Measurements from ENCODE around the gene CDC42BPA.

CDC42BPA gene

GRCh38 chr1:227032396-227032795, 285.9 kb downstream of the CDC42BPA start:
- DNase-seq (ENCODE audit: extremely low spot score) = no peak
- ChIA-PET CTCF (interaction anchor here (0.5 to 0.7 kb wide), 3 partner anchors 18 to 1814 kb away, joined by 3 to 11 read pairs (median 3); no protein-coding TSS in a partner anchor), POLR2A (no interaction called here)
- no peak for TF ChIP-seq HDGF (IDR thresholded peaks at IDR 0.05; ENCODE audit: borderline replicate concordance)
- no peak for TF ChIP-seq ELF4 (IDR thresholded peaks at IDR 0.05)
- no peak for TF ChIP-seq FOXK2 (IDR thresholded peaks at IDR 0.05)
- no peak for TF ChIP-seq SUZ12 (IDR thresholded peaks at IDR 0.05)
- TF ChIP-seq BHLHE40 (IDR thresholded peaks at IDR 0.05; ENCODE audit: borderline replicate concordance) = no peak
- no peak for TF ChIP-seq CTBP1 (IDR thresholded peaks at IDR 0.05; ENCODE audit: borderline replicate concordance)
- no peak for TF ChIP-seq ZNF384 (IDR thresholded peaks at IDR 0.05)
- TF ChIP-seq TARDBP (IDR thresholded peaks at IDR 0.05) = no peak
- TF ChIP-seq FOXM1 (IDR thresholded peaks at IDR 0.05; ENCODE audit: borderline replicate concordance) = no peak
- TF ChIP-seq LEF1 (IDR thresholded peaks at IDR 0.05; ENCODE audit: borderline replicate concordance) = no peak
- no peak for TF ChIP-seq L3MBTL2 (conservative IDR thresholded peaks at IDR 0.05)
- TF ChIP-seq FOXA1 (IDR thresholded peaks at IDR 0.05) = no peak
- TF ChIP-seq SP1 (IDR thresholded peaks at IDR 0.05) = no peak
- TF ChIP-seq ARNT (IDR thresholded peaks at IDR 0.05) = no peak
- no peak for TF ChIP-seq PKNOX1 (IDR thresholded peaks at IDR 0.05)
- TF ChIP-seq NFRKB (IDR thresholded peaks at IDR 0.05) = no peak

- DNase-seq (ENCODE audit: extremely low spot score) = no peak
- TF ChIP-seq ZNF384 (IDR thresholded peaks at IDR 0.05) = no peak
- TF ChIP-seq FOXA1 (IDR thresholded peaks at IDR 0.05) = no peak
- TF ChIP-seq HDGF (IDR thresholded peaks at IDR 0.05; ENCODE audit: borderline replicate concordance) = no peak
- no peak for TF ChIP-seq SUZ12 (IDR thresholded peaks at IDR 0.05)
- TF ChIP-seq CTBP1 (IDR thresholded peaks at IDR 0.05; ENCODE audit: borderline replicate concordance) = no peak
- no peak for TF ChIP-seq FOXM1 (IDR thresholded peaks at IDR 0.05; ENCODE audit: borderline replicate concordance)
- no peak for TF ChIP-seq PKNOX1 (IDR thresholded peaks at IDR 0.05)
- no peak for TF ChIP-seq L3MBTL2 (conservative IDR thresholded peaks at IDR 0.05)
- no peak for TF ChIP-seq FOXK2 (IDR thresholded peaks at IDR 0.05)
- TF ChIP-seq TARDBP (IDR thresholded peaks at IDR 0.05) = no peak
- TF ChIP-seq BHLHE40 (IDR thresholded peaks at IDR 0.05; ENCODE audit: borderline replicate concordance) = no peak
- TF ChIP-seq LEF1 (IDR thresholded peaks at IDR 0.05; ENCODE audit: borderline replicate concordance) = no peak
- TF ChIP-seq ARNT (IDR thresholded peaks at IDR 0.05) = no peak
- no peak; the same call in 1 of the 2 replicates for TF ChIP-seq ELF4 (IDR thresholded peaks at IDR 0.05)
- no peak for TF ChIP-seq NFRKB (IDR thresholded peaks at IDR 0.05)
- TF ChIP-seq SP1 (IDR thresholded peaks at IDR 0.05) = no peak
- POLR2A ChIA-PET = no interaction called here
- CTCF ChIA-PET = no interaction called here
These were observed 301.3 kb downstream of the CDC42BPA start for GRCh38 chr1:227016990-227017389.

GRCh38 chr1:227010645-227011044, 307.6 kb downstream of the CDC42BPA start:
- POLR2A ChIA-PET = no interaction called here
- DNase-seq (ENCODE audit: extremely low spot score) = no peak
- CTCF ChIA-PET = no interaction called here
- TF ChIP-seq ZNF384 (IDR thresholded peaks at IDR 0.05) = no peak
- TF ChIP-seq LEF1 (IDR thresholded peaks at IDR 0.05; ENCODE audit: borderline replicate concordance) = no peak
- TF ChIP-seq FOXM1 (IDR thresholded peaks at IDR 0.05; ENCODE audit: borderline replicate concordance) = no peak
- TF ChIP-seq FOXK2 (IDR thresholded peaks at IDR 0.05) = no peak
- no peak for TF ChIP-seq SUZ12 (IDR thresholded peaks at IDR 0.05)
- TF ChIP-seq BHLHE40 (IDR thresholded peaks at IDR 0.05; ENCODE audit: borderline replicate concordance) = no peak
- no peak for TF ChIP-seq HDGF (IDR thresholded peaks at IDR 0.05; ENCODE audit: borderline replicate concordance)
- no peak for TF ChIP-seq CTBP1 (IDR thresholded peaks at IDR 0.05; ENCODE audit: borderline replicate concordance)
- TF ChIP-seq ELF4 (IDR thresholded peaks at IDR 0.05) = no peak
- TF ChIP-seq SP1 (IDR thresholded peaks at IDR 0.05) = no peak
- TF ChIP-seq ARNT (IDR thresholded peaks at IDR 0.05) = no peak
- TF ChIP-seq PKNOX1 (IDR thresholded peaks at IDR 0.05) = no peak

- DNase-seq (ENCODE audit: extremely low spot score) = no peak
- TF ChIP-seq LEF1 (IDR thresholded peaks at IDR 0.05; ENCODE audit: borderline replicate concordance) = no peak
- no peak for TF ChIP-seq FOXK2 (IDR thresholded peaks at IDR 0.05)
- TF ChIP-seq FOXA1 (IDR thresholded peaks at IDR 0.05) = no peak
- TF ChIP-seq ELF4 (IDR thresholded peaks at IDR 0.05) = no peak
- TF ChIP-seq HDGF (IDR thresholded peaks at IDR 0.05; ENCODE audit: borderline replicate concordance) = no peak
- TF ChIP-seq ZNF384 (IDR thresholded peaks at IDR 0.05) = no peak
- TF ChIP-seq SUZ12 (IDR thresholded peaks at IDR 0.05) = no peak
- no peak for TF ChIP-seq L3MBTL2 (conservative IDR thresholded peaks at IDR 0.05)
- TF ChIP-seq NFRKB (IDR thresholded peaks at IDR 0.05) = no peak
- TF ChIP-seq PKNOX1 (IDR thresholded peaks at IDR 0.05) = no peak
- no peak for TF ChIP-seq BHLHE40 (IDR thresholded peaks at IDR 0.05; ENCODE audit: borderline replicate concordance)
- no peak for TF ChIP-seq CTBP1 (IDR thresholded peaks at IDR 0.05; ENCODE audit: borderline replicate concordance)
- TF ChIP-seq SP1 (IDR thresholded peaks at IDR 0.05) = no peak
- no peak for TF ChIP-seq FOXM1 (IDR thresholded peaks at IDR 0.05; ENCODE audit: borderline replicate concordance)
- no peak for TF ChIP-seq ARNT (IDR thresholded peaks at IDR 0.05)
- CTCF ChIA-PET = no interaction called here
- POLR2A ChIA-PET = no interaction called here
These were observed 308.4 kb downstream of the CDC42BPA start for GRCh38 chr1:227009937-227010336.

GRCh38 chr1:227006226-227006796, 312.0 kb downstream of the CDC42BPA start:
- POLR2A ChIA-PET = no interaction called here
- DNase-seq (ENCODE audit: extremely low spot score) = no peak
- CTCF ChIA-PET = no interaction called here
- TF ChIP-seq FOXK2 (IDR thresholded peaks at IDR 0.05) (no peak), FOXM1 (IDR thresholded peaks at IDR 0.05; ENCODE audit: borderline replicate concordance) (no peak), ARNT (IDR thresholded peaks at IDR 0.05) (no peak), ELF4 (IDR thresholded peaks at IDR 0.05) (no peak), SP1 (IDR thresholded peaks at IDR 0.05) (no peak), HDGF (IDR thresholded peaks at IDR 0.05; ENCODE audit: borderline replicate concordance) (no peak), BHLHE40 (IDR thresholded peaks at IDR 0.05; ENCODE audit: borderline replicate concordance) (no peak), SUZ12 (IDR thresholded peaks at IDR 0.05) (no peak), PKNOX1 (IDR thresholded peaks at IDR 0.05) (no peak), L3MBTL2 (conservative IDR thresholded peaks at IDR 0.05) (no peak), TARDBP (IDR thresholded peaks at IDR 0.05) (no peak), NFRKB (IDR thresholded peaks at IDR 0.05) (no peak), FOXA1 (IDR thresholded peaks at IDR 0.05) (no peak), CTBP1 (IDR thresholded peaks at IDR 0.05; ENCODE audit: borderline replicate concordance) (no peak)
